WI38 (cell line): Measurements from ENCODE around the gene C1GALT1C1L.

Source experiments
- H3K4me3 ChIP-seq: 2 replicates; pipeline ENCODE4 v1.5.1; 2011; ENCODE audit warnings: low read depth, mild to moderate bottlenecking, control low read depth, low read length
- CTCF ChIP-seq: IDR thresholded peaks from 2 replicates; pipeline ENCODE4 v1.5.1; 2012; ENCODE audit warnings: low read depth, mild to moderate bottlenecking, control low read depth, low read length

The C1GALT1C1L gene

GRCh38 chr2:43631618-43632317 lies 44.5 kb downstream of the C1GALT1C1L start:
- no peak for TF ChIP-seq CTCF
- no peak overlapping the region for H3K4me3 ChIP-seq
